ENCODE measurements around the gene SLC12A5. TPM values are rescaled to one million over a fixed set of nuclear protein-coding genes. Genes with fewer than 3 reads are reported as not detected.

The SLC12A5 gene
- total and polyA plus RNA-seq, 9 of the 15 experiments (the other 6 are each of a cell fraction or from before 2014, with no cell fraction given): 0.36 to 7.5 (median 2.1) TPM

DNA sequence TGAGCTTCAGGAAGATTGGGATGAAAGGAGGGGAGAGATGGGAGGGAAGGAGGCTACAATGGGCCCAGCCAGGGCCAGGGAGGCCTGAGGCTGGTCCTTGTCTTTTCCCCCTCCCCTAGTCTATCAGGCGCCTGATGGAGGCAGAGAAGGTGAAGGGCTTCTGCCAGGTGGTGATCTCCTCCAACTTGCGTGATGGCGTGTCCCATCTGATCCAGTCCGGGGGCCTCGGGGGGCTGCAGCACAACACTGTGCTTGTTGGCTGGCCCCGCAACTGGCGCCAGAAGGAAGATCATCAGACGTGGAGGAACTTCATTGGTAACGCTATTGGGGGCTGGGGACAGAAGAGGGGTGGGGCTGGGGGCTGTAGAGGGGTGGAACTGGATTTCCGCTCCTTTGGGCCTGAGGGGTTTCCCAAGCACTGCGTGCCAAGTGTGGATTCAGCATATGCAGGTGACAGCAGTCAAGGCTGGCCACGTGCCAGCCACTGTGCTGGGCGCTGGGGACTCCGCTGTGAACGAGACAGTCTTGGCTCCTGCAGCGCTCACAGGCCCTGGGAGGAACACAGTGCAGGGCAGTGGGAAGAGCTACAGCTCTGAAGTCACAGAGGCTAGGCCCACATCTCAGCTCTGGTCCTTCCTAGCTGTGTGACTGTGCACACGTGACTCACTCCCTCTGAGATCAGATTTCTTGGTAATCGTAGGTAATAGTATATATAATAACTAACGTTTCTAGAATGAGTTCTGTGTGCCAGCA lies 22.7 kb downstream of the SLC12A5 start:
- Histone ChIP-seq H3K79me2 (ENCODE audit: control insufficient read depth, insufficient read depth, low read length) (no peaks in the 10 kb centered on the region), H3K4me1 (replicated peaks in 1 of 2; ENCODE audit: control insufficient read depth in 2 of 2, insufficient read depth in 2 of 2, low read length in 2 of 2) (peaks cover 0 to 8% of the 10 kb centered on the region in 2 experiments; a peak in 3 of 5 replicates), H3K36me3 (ENCODE audit: control insufficient read depth, insufficient read depth, low read length) (no peaks in the 10 kb centered on the region), H3K9me3 (replicated peaks; ENCODE audit: control insufficient read depth, insufficient read depth, low read depth, low read length) (no peaks in the 10 kb centered on the region), H3K27me3 (ENCODE audit: control insufficient read depth in 2 of 2, insufficient read depth in 2 of 2, low read length in 2 of 2) (peaks cover 0 to 15% of the 10 kb centered on the region in 2 experiments; a peak in 2 of 5 replicates), H2AFZ (ENCODE audit: low read depth, low read length) (no peak overlapping the region), H3K9ac (ENCODE audit: insufficient read depth in 1 of 2, low read depth in 2 of 2, low read length in 2 of 2) (no peak overlapping the region), H3K4me3 (no peak overlapping the region), H3K4me2 (ENCODE audit: insufficient read depth, low read length) (no peak overlapping the region), H3K27ac (ENCODE audit: extremely low read depth, low read depth, low read length) (no peak overlapping the region), H3K9me1 (ENCODE audit: control insufficient read depth, insufficient read depth, low read length) (peaks cover under 1% of the 10 kb centered on the region), H4K20me1 (replicated peaks; ENCODE audit: control insufficient read depth, insufficient read depth, low read length) (peaks cover 14% of the 10 kb centered on the region)
- FAIRE-seq (no peak), ATAC-seq (peak; percentile 76), DNase-seq (ENCODE audit: extremely low read depth in 1 of 4, low spot score in 3 of 4) (no peak)
- BruUV-seq (replicated peaks): no TSS peak
- WGBS (ENCODE audit: insufficient coverage, low coverage, missing lambda C conversion rate): 8% methylated on average over 18 of the region's 19 CpGs
- intact Hi-C loops (cut with micrococcal nuclease): no loop called here
- POLR2A ChIA-PET: interaction anchor here (0.6 kb wide), 1 partner anchor 334 kb away, joined by 4 read pairs; no protein-coding TSS in a partner anchor
- in situ Hi-C loops (cut with MboI): no loop called here
- CTCF ChIA-PET (ENCODE audit: low intra/inter-chr PET ratio): no interaction called here
- TF ChIP-seq, protein P1, sequence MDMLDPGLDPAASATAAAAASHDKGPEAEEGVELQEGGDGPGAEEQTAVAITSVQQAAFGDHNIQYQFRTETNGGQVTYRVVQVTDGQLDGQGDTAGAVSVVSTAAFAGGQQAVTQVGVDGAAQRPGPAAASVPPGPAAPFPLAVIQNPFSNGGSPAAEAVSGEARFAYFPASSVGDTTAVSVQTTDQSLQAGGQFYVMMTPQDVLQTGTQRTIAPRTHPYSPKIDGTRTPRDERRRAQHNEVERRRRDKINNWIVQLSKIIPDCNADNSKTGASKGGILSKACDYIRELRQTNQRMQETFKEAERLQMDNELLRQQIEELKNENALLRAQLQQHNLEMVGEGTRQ (CRISPR knock-in tag; IDR thresholded peaks at IDR 0.05): peak; percentile 65
- TF ChIP-seq ELK3 (CRISPR knock-in tag; IDR thresholded peaks at IDR 0.05): no peak
- no peak for TF ChIP-seq NR4A1 (CRISPR knock-in tag; IDR thresholded peaks at IDR 0.05)
- no peak for TF ChIP-seq NR4A1 (tag; IDR thresholded peaks at IDR 0.05)
- no peak for TF ChIP-seq ZNF668 (CRISPR knock-in tag; IDR thresholded peaks at IDR 0.05)
- TF ChIP-seq CC2D1A (IDR thresholded peaks at IDR 0.05): no peak
- TF ChIP-seq SRF (CRISPR knock-in tag; IDR thresholded peaks at IDR 0.05): no peak
- TF ChIP-seq, protein P2, sequence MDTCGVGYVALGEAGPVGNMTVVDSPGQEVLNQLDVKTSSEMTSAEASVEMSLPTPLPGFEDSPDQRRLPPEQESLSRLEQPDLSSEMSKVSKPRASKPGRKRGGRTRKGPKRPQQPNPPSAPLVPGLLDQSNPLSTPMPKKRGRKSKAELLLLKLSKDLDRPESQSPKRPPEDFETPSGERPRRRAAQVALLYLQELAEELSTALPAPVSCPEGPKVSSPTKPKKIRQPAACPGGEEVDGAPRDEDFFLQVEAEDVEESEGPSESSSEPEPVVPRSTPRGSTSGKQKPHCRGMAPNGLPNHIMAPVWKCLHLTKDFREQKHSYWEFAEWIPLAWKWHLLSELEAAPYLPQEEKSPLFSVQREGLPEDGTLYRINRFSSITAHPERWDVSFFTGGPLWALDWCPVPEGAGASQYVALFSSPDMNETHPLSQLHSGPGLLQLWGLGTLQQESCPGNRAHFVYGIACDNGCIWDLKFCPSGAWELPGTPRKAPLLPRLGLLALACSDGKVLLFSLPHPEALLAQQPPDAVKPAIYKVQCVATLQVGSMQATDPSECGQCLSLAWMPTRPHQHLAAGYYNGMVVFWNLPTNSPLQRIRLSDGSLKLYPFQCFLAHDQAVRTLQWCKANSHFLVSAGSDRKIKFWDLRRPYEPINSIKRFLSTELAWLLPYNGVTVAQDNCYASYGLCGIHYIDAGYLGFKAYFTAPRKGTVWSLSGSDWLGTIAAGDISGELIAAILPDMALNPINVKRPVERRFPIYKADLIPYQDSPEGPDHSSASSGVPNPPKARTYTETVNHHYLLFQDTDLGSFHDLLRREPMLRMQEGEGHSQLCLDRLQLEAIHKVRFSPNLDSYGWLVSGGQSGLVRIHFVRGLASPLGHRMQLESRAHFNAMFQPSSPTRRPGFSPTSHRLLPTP (IDR thresholded peaks at IDR 0.05; ENCODE audit: borderline replicate concordance, extremely low read depth, insufficient read length): no peak
- no peak for TF ChIP-seq MEIS2 (IDR thresholded peaks at IDR 0.05; ENCODE audit: partially characterized antibody)
- TF ChIP-seq RBM39 (optimal IDR thresholded peaks at IDR 0.05; ENCODE audit: low read depth, low read length): no peak
- no peak for TF ChIP-seq CREB5 (CRISPR knock-in tag; IDR thresholded peaks at IDR 0.05)
- no peak for TF ChIP-seq ZNF175 (CRISPR knock-in tag; IDR thresholded peaks at IDR 0.05; ENCODE audit: low read depth)
- TF ChIP-seq, protein P3, sequence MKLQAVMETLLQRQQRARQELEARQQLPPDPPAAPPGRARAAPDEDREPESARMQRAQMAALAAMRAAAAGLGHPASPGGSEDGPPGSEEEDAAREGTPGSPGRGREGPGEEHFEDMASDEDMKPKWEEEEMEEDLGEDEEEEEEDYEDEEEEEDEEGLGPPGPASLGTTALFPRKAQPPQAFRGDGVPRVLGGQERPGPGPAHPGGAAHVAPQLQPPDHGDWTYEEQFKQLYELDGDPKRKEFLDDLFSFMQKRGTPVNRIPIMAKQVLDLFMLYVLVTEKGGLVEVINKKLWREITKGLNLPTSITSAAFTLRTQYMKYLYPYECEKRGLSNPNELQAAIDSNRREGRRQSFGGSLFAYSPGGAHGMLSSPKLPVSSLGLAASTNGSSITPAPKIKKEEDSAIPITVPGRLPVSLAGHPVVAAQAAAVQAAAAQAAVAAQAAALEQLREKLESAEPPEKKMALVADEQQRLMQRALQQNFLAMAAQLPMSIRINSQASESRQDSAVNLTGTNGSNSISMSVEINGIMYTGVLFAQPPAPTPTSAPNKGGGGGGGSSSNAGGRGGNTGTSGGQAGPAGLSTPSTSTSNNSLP (IDR thresholded peaks at IDR 0.05; ENCODE audit: borderline replicate concordance, low read depth, low read length): no peak

Measured in K562 (cell line).